ENCODE measurements around the gene GPANK1.
A peak's percentile ranks its signal among the peaks of the same experiment; 100 is the strongest.

The GPANK1 gene

GRCh38 chr6:31691078-31691463 is 26.3 kb upstream of the GPANK1 start:
- no peak for DNase-seq (ENCODE audit: low read depth)

- DNase-seq (ENCODE audit: low read depth): no peak
These were observed 25.7 kb upstream of the GPANK1 start for GRCh38 chr6:31690231-31691077.

- no peak for DNase-seq (ENCODE audit: low read depth)
These were observed 24.7 kb upstream of the GPANK1 start for GRCh38 chr6:31689249-31690110.

GRCh38 chr6:31687860-31688693 is 23.3 kb upstream of the GPANK1 start:
- DNase-seq (ENCODE audit: low read depth): no peak

GRCh38 chr6:31687321-31687720 is 22.5 kb upstream of the GPANK1 start:
- no peak for DNase-seq (ENCODE audit: low read depth)

- no peak for DNase-seq (ENCODE audit: low read depth)
These were observed 21.7 kb upstream of the GPANK1 start for GRCh38 chr6:31686483-31686882.

GRCh38 chr6:31683591-31683990 is 18.8 kb upstream of the GPANK1 start:
- DNase-seq (ENCODE audit: low read depth): no peak

GRCh38 chr6:31681135-31681671 is 16.4 kb upstream of the GPANK1 start:
- DNase-seq (ENCODE audit: low read depth): no peak

- peak; percentile 32 for DNase-seq (ENCODE audit: low read depth)
These were observed 15.7 kb upstream of the GPANK1 start, which contains the start of gene LY6G5C for GRCh38 chr6:31680226-31681134. Gene LY6G5C (minus strand): TSS chr6:31681067. CDS start chr6:31680373, 694 bp downstream.

- no peak for DNase-seq (ENCODE audit: low read depth)
These were observed 13.2 kb upstream of the GPANK1 start for GRCh38 chr6:31677955-31678354.

- no peak for DNase-seq (ENCODE audit: low read depth)
These were observed 12.1 kb upstream of the GPANK1 start for GRCh38 chr6:31676904-31677303.

GRCh38 chr6:31676322-31676903 is 11.6 kb upstream of the GPANK1 start:
- DNase-seq (ENCODE audit: low read depth): no peak

GRCh38 chr6:31669676-31670075 is 4.9 kb upstream of the GPANK1 start, which contains the start of gene LY6G5B:
Gene LY6G5B (plus strand): TSS chr6:31669976. CDS start chr6:31670951, 975 bp downstream.
- no peak for DNase-seq (ENCODE audit: low read depth)

GRCh38 chr6:31666337-31666965 is 1.7 kb upstream of the GPANK1 start:
- no peak for DNase-seq (ENCODE audit: low read depth)

- DNase-seq (ENCODE audit: low read depth): peak; percentile 97
These were observed 922 bp upstream of the GPANK1 start, which contains the start of gene CSNK2B for GRCh38 chr6:31665501-31666336. Gene CSNK2B (plus strand): TSS chr6:31666080. CDS start chr6:31666832, 752 bp downstream.

GRCh38 chr6:31663961-31664789 is 622 bp downstream of the GPANK1 start:
- DNase-seq (ENCODE audit: low read depth): no peak

GRCh38 chr6:31663126-31663960 is 1.5 kb downstream of the GPANK1 start:
- DNase-seq (ENCODE audit: low read depth): no peak

Measured in stimulated activated CD8-positive, alpha-beta memory T cell treated with anti-CD3 and anti-CD28 coated beads, Interleukin-12 subunit alpha, Interleukin-12 subunit beta, amount 100 ng/mL, for 4 hours (primary cell).